GM10847 (cell line): ENCODE measurements around the gene ERBIN.

Experiments used
- POLR2A ChIP-seq: IDR thresholded peaks from 2 replicates; pipeline ENCODE4 v1.6.1; 2011; ENCODE audit not compliant: insufficient read length; ENCODE audit errors: extremely low read depth

The ERBIN gene

DNA sequence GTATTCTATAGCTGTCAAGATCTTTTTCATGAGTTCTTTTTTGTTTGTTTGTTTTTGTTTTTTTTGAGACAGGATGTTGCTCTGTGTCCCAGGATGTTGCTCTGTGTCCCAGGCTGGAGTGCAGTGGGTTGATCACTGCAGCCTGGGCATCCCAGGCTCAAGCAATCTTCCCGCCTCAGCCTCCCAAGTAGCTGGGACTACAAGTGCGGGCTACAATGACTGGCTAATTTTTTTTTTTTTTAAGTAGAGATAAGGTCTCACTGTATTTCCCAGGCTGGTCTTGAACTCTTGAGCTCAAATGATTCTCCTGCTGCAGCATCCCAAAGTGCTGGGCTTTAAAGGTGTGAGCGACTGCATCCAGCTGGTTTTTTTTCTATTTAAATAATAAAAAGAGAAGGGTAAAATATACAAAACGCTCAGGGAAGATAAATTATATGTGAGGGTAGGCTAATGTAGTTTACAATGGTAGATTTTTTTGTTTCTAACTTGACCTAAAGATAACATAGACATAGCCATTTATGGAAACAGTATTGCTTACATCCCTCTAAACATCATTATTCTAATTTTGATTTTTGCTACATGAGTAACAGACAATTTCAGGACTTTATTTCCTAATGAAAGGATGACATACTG lies 21.9 kb downstream of the ERBIN start:
- no peak for TF ChIP-seq POLR2A

DNA sequence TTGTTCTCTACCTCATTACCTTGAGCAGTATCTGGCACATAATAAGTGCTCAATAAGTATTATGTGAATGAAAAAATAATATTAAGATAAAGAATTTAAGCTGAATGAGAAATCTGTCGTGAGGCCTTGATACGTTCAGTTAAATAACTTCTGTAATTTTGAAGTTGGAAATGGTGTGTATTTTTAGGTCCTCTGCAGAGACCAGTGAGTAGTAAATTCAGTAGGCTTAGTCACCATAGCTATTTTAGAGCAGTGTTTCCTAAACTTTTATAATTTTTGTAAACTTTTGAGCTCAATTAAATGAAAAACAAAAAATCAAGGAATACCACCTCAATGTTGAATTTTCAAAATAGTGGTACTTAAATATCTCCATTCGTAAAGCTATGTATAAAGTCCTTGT lies 25.0 kb downstream of the ERBIN start:
- no peak for TF ChIP-seq POLR2A

DNA sequence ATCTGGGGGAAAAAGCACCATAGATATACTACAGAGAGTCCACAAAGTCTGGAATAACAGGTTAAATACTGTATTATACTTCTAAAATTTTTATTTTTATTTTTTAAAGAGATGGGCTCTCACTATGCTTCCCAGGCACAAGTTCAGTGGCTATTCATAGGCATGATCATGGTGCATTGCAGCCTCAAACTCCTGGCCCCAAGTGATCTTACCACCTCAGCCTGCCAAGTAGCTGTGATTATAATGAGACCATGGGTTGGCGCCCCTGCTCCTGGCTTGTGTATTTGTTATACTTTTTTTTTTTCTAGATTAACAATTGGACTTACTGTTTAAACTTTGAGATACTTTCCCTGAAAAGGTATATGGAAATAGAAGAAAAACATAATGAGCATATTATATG lies 25.9 kb downstream of the ERBIN start:
- TF ChIP-seq POLR2A = no peak

DNA sequence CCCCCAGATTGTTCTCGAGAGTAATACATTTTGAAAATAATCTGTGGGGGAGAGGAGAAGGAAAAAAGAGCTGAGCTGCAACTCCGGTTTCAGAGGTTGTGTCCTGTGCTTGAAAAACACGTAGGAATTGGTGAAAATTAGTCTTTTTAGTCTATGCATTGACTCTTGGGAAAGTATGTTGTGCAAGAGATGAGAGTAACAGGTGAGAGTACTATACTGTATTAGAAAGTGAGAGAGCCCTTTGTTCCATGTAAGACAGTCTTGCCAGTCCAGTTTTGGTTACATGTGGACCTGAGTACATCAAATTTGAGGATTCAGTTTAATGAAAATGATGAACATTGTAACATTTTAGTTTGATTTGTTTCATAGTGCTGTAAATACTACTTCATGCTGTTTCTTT lies 27.8 kb downstream of the ERBIN start:
- no peak for TF ChIP-seq POLR2A

DNA sequence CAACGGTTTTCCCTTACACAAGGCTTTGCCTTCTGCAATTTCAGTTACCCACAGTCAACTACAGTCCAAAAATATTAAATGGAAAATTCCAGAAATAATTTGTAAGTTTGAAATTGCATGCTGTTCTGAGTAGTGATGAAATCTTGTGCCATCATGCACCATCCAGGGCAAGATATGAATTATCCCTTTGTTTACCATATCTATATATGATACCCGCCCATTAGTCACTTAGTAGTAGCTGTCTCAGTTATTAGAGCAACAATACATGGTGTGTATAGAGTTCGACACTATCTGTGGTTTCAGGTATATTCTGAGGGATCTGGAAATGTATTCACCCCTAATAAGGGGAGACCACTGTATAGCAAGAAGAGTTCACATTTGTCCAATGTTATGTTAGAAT lies 29.4 kb downstream of the ERBIN start:
- no peak for TF ChIP-seq POLR2A

DNA sequence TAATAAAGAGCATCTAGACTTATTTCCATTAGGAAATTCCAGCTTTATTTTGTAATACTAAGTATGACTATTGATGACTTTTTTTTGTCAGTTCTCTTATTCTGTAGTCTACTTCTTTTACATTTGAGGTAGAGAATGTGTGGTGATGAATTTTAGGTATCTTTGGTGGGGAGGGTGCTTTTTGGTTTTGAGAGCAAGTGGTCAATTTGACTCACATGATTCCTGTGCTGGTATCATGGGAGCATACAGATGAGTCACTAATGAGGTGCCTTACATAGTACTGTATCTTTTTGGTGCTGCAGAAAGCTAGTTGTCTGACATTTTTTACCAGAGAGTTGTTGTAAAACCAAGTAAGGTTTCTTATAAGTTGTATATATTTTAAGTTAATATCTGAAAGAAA lies 35.3 kb downstream of the ERBIN start:
- no peak for TF ChIP-seq POLR2A

DNA sequence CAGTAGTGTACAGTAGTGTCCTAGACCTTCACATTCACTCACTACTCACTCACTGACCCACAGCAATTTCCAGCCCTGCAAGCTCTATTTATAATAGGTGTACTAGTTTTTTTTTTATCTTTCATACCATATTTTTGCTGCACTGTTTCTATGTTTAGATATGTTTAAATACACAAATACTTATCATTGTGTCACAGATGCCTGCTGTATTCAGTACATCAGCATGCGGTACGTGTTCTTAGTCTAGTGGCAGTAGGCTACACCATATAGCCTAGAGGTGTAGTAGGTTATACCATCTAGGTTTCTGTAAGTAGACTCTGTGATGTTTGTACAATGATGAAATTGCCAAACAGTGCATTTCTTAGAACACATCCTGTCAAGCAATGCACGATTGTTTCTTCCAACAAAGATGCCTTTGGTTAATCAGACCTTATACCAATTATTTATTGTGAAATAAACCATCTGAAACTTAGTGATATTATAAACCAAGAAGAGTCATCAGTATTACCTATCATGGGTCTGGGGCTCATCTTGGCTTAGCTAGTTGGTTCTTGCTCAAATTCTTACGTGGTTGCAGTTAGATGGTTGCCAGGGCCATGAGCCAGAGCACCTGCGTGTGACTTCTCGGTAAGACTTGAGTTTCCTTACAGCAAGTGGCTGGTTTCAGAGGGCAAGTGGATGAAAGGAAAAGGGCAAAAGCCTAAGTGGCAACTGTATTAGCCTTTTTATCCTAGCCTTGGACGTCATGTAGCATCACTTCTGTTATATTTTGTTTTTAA lies 41.1 kb downstream of the ERBIN start:
- no peak for TF ChIP-seq POLR2A

DNA sequence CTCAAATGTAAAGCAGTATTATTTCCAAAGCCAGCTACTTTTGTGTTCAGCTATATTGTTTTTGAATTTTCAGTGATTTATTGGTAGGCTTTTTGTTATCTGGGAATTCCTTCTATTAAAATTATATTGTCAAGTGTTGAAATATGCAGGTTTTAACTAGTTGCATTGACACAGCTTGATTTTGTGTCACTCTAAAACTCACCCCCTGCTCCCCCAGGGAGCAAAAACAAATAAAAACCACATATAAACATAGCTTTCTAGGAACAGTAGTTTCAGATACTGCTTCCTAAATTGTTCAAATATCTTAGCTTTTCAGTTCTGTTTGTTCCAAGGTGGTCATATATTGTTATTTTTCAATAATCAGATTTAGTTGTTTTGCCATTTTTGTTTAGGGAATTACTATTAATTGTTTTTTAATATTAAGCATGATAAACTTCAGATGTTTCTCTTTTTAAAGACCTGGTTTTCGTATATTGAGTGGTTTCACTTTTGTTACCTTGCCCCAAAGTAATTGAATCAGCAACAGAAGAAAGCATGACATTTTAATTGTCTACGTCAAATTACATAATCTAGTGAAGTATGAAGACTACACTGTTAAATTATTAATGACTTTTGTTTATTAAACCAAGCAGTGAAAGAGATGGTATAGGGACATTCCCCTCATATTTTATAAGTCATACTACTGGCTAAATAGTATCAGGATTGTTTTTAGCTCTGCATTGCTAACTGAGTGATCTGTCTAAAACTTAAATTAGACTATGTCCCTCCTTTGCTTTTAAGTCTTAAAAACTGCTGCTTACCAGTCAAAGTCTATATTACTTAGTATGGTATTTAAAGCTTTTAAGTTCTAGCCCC lies 43.4 kb downstream of the ERBIN start:
- no peak for TF ChIP-seq POLR2A

DNA sequence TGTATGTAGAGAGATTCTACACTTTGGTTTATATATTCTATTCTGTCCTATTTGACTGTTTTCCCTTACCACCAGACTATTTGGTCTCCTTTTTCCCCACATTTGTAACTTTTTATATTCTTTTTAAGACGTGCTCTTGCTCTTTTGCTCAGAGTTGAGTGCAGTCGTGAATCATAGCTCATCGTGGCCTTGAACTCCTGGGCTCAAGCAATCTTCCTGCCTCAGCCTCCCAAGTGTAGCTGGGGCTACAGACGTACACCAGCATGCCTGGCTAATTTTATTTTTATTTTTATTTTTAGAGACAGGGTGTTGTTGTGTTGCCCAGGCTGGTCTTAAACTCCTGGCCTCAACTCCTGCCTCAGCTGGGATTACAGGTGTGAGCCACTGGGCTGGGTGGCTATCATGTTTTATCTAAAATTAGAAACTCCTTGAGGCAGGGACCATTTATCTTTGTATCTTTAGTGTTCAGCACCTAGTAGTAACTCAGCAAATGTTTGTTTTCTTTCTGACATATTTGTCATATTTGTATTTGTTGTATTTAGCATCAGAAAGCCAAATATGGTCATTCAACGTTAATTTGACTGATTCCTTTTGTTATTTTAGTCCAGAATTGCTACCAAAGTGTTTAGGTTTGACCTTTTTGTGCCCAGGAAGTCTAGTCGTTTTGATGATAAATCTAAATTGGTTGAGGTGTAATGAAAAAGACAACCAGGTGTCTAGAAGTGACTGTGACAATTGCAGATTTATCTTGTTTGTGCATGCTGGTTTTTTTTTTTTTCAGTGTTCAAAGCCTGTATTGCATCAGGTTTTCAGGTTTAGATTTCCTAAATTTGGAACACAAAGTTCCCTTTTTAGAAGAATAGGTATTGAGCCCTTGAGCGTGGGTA lies 44.3 kb downstream of the ERBIN start:
- TF ChIP-seq POLR2A = no peak

DNA sequence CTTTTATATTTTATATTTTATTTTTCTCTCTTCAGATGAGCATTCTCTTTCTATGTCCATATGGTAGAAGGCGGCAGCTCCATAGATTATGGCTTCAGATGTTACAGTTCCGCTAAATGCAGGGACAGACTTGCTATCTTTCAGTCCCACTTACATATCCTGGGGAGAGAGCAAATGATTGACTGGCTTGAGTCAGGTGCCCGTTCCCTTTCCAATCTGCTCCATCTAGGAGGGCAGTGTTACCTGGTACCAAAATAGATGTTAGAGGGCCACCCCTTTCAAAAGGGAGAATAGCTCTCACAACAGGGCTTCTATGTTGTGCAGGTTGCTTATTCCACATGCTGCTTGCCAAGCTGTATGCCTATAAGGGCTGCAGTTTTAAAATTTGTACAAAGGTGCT lies 45.3 kb downstream of the ERBIN start:
- TF ChIP-seq POLR2A = no peak

DNA sequence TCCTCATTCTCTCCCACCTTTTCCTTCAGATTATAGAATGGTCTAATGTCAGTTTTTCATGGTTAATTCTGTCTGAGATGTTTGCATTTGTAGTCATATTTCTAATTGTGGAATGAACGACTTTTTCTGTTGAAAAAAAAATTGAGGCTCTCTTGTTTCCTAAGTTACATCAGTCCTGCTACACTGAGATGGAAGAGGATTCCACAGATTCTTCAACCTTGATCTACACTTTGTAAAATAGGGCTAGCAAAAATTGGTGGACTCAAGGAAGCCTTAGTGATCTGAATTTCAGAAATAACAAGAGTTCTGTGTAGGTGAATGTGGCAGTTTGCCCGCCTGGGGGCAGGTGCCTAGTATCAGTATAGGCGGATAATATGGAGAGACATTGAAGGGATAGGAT lies 51.9 kb downstream of the ERBIN start:
- no peak for TF ChIP-seq POLR2A

DNA sequence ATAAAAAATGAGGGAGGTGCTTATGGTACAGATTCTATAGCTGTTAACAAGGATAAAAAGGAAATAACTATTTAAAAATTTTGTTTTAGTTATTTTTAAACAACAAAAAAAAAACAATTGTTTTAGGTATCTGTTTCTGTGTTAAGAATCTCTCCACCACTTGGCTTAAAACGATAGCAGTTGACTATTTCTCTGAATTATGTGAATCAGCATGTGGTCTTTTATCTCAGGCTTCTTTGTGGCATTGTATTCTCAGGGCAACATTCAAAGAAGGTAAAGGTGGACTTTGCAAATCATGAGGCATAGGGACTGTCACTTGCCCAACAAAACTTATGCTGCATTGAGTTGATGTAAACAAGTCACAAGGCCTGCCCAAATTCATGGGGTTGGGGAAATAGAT lies 55.2 kb downstream of the ERBIN start:
- TF ChIP-seq POLR2A = no peak

DNA sequence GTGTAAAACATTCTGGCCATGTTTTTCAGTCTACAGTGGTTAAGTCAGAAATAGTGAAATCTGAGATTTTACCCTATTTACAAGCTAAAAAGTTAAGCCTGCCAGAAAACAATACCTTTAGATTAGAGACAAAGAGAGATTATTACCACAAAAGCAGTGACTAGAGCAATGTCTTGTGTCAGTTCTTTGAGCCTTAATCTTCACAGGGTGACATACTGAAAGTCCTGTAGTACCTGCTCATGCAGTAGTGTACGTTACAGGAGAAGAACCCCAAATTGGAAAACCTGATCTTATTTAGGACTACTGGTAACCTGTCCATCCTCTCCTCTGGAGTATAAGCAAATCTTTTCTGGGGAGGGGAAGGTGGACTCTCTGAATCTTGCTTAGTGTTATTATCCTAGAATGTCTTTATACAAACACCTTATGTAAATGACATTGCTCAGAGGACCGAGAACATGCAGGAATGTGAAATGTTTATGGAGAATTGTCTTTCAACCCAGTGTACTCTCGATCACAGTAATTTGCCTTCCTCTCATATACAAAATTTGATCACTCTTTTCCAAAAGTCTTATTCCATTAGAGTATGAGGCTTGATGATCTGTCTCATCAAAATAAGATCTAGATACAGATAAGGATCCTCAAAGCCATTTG lies 55.7 kb downstream of the ERBIN start:
- TF ChIP-seq POLR2A = no peak

DNA sequence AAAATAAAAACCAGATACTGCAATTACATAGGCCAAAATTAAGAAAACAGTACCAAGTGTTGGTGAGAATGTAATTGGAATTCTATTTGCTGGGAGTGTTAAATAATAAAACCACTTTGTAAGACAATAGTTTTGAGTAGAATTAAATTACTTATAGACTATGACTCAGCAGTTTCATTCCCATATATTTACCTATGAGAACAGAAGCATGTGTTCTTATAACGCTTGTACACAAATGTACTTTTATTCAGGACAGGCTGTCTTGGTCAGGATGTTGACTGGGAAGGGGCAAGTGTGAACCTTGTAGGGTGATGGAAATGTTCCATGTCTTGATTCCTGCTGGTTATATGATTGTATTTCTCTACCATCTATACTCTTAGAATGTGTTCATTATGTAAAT lies 56.3 kb downstream of the ERBIN start:
- TF ChIP-seq POLR2A = no peak
